ENCODE measurements around the gene TRPM8.

DNA sequence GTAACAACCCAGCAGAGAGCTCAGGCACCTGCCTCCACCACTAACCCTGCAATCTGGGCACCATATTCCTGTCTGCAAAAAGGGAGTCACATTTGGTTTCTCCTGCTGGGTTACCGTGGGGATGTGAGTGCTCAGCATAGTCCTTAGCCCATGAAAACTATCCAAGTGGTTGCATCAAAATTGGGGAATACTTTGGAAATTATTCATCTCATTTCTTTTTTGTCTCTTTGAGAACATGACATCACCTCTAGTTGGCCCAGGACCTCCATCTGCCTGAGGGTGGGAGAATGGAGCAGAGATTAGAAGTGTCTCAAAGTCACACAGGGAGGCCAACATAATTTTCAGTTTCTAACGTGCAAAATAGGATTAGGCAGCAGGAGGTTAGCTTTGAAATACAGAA, 114.0 kb downstream of the TRPM8 start:
- TF ChIP-seq, protein P1, sequence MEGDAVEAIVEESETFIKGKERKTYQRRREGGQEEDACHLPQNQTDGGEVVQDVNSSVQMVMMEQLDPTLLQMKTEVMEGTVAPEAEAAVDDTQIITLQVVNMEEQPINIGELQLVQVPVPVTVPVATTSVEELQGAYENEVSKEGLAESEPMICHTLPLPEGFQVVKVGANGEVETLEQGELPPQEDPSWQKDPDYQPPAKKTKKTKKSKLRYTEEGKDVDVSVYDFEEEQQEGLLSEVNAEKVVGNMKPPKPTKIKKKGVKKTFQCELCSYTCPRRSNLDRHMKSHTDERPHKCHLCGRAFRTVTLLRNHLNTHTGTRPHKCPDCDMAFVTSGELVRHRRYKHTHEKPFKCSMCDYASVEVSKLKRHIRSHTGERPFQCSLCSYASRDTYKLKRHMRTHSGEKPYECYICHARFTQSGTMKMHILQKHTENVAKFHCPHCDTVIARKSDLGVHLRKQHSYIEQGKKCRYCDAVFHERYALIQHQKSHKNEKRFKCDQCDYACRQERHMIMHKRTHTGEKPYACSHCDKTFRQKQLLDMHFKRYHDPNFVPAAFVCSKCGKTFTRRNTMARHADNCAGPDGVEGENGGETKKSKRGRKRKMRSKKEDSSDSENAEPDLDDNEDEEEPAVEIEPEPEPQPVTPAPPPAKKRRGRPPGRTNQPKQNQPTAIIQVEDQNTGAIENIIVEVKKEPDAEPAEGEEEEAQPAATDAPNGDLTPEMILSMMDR (IDR thresholded peaks at IDR 0.05): no peak
- no peak for TF ChIP-seq POLR2A (IDR thresholded peaks at IDR 0.05)
